DOHH2 (cell line): ENCODE measurements around the gene HSD11B1L.

Source experiments
- CTCF ChIP-seq: fragments of 200-600 bp; sonication (generic); IDR thresholded peaks from one replicate; pipeline ENCODE4 v1.5.1; 2014; ENCODE audit warnings: antibody characterized with exemption, mild to moderate bottlenecking, low read depth, low read length; ENCODE audit not compliant: poor library complexity, severe bottlenecking
- EZH2phosphoT487 ChIP-seq: fragments of 200-600 bp; sonication (generic); IDR thresholded peaks from 2 replicates; pipeline ENCODE4 v1.6.1; 2017; ENCODE audit warnings: borderline replicate concordance, mild to moderate bottlenecking, antibody characterized with exemption, low read length, moderate library complexity, mixed read lengths

DNA sequence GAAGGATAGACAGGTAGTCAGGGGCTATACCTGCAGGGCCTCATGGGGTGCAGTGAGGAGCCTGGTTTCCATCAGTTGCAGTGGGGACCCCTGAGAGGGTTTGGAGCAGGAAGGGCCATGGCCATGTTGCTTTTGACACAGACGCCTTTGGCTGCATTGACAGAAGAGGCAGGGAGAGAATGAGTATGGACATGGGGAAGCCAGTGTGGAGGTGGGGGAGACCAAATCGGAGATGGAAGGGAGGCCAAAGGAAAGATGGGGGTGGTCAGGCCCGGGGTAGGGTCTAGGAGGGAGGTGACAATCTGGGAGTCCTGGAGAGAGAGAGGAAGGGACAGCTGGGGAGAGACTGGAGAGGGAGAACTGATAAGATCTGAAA lies 1.3 kb downstream of the HSD11B1L start:
- no peak for TF ChIP-seq CTCF
- no peak for TF ChIP-seq EZH2phosphoT487
